ENCODE results near the gene SPANXC. TPM values are rescaled to one million over a fixed set of nuclear protein-coding genes. Genes with fewer than 3 reads are reported as not detected.

The SPANXC gene
- total RNA-seq, 1 experiment from 2014 or later, result not detected

- intact Hi-C loops (cut with micrococcal nuclease; ENCODE audit: unreplicated experiment) (no loop called here), in situ Hi-C loops (cut with HindIII; ENCODE audit: low pct_unique_long_range_greater_than_20kb, low sequenced_read_pairs) (no loop called here)
- DNase-seq (ENCODE audit: low read depth, low spot score), result no peak
- ChIA-PET POLR2A (no interaction called here), CTCF (no interaction called here)
- Histone ChIP-seq H3K9me3 (ENCODE audit: control insufficient read depth, insufficient read depth, low read depth, low read length) (no peaks in the 10 kb centered on the region), H3K4me3 (ENCODE audit: low read depth in 2 of 2, low read length in 2 of 2) (no peak overlapping the region), H3K4me1 (ENCODE audit: control insufficient read depth, insufficient read depth, low read length) (no peaks in the 10 kb centered on the region), H3K36me3 (ENCODE audit: control insufficient read depth, insufficient read depth, low read length) (no peaks in the 10 kb centered on the region), H3K27ac (ENCODE audit: low read length) (no peak overlapping the region), H3K27me3 (ENCODE audit: control insufficient read depth, insufficient read depth, low read length) (no peaks in the 10 kb centered on the region)
- TF ChIP-seq REST (IDR thresholded peaks at IDR 0.05; ENCODE audit: insufficient read depth in 1 of 2, low read depth in 2 of 2, low read length in 1 of 2), result no peak
- TF ChIP-seq POLR2AphosphoS5 (IDR thresholded peaks at IDR 0.05; ENCODE audit: low read depth, low read length), result no peak
- no peak for TF ChIP-seq TCF7L2 (IDR thresholded peaks at IDR 0.05; ENCODE audit: low read depth, low read length)
- TF ChIP-seq, protein P1, sequence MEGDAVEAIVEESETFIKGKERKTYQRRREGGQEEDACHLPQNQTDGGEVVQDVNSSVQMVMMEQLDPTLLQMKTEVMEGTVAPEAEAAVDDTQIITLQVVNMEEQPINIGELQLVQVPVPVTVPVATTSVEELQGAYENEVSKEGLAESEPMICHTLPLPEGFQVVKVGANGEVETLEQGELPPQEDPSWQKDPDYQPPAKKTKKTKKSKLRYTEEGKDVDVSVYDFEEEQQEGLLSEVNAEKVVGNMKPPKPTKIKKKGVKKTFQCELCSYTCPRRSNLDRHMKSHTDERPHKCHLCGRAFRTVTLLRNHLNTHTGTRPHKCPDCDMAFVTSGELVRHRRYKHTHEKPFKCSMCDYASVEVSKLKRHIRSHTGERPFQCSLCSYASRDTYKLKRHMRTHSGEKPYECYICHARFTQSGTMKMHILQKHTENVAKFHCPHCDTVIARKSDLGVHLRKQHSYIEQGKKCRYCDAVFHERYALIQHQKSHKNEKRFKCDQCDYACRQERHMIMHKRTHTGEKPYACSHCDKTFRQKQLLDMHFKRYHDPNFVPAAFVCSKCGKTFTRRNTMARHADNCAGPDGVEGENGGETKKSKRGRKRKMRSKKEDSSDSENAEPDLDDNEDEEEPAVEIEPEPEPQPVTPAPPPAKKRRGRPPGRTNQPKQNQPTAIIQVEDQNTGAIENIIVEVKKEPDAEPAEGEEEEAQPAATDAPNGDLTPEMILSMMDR (IDR thresholded peaks at IDR 0.05), result no peak
- no peak for TF ChIP-seq SIN3A (IDR thresholded peaks at IDR 0.05; ENCODE audit: borderline replicate concordance, insufficient read depth, low read depth, low read length)
- no peak for ATAC-seq
- BruUV-seq (replicated peaks), result no TSS peak
Observed at GRCh38 chrX:141201962-141202361, 40.4 kb downstream of the SPANXC start.

Other genes starting within 250 kb of the SPANXC start
- not detected for gene SPANXB1, start 239.9 kb downstream of the SPANXC start, total RNA-seq (2021; ENCODE audit: unreplicated experiment)
- gene LDOC1, start 65.4 kb downstream of the SPANXC start, total RNA-seq (2021; ENCODE audit: unreplicated experiment), result not detected

Data from Panc1 (cell line).